Endothelial cell of umbilical vein (primary cell): ENCODE results near the gene TRPV6.

Source experiments
- CTCF ChIP-seq, 2 donors: IDR thresholded peaks; 1 replicate in 1 of 2; 2 replicates in 1 of 2; pipeline ENCODE4 v1.5.1; 2011; ENCODE audit warnings: low read length in 2 of 2, mild to moderate bottlenecking in 2 of 2, moderate library complexity in 2 of 2, control low read depth in 1 of 2, inconsistent platforms in 1 of 2, low read depth in 1 of 2; ENCODE audit not compliant: insufficient read depth in 1 of 2; ENCODE audit errors: extremely low read depth in 1 of 2
- EZH2 ChIP-seq: IDR thresholded peaks from 2 replicates; pipeline ENCODE4 v1.6.1; 2012; ENCODE audit warnings: borderline replicate concordance, low read depth, mild to moderate bottlenecking, moderate library complexity, low read length, inconsistent platforms; ENCODE audit not compliant: severe bottlenecking
- MAX ChIP-seq: IDR thresholded peaks from 2 replicates; pipeline ENCODE4 v1.6.1; 2011; ENCODE audit not compliant: insufficient read depth, insufficient read length
- POLR2A ChIP-seq: IDR thresholded peaks from 2 replicates; pipeline ENCODE4 v1.6.1; 2012; ENCODE audit warnings: low read depth, mild to moderate bottlenecking, control low read depth, low read length
- POLR2AphosphoS5 ChIP-seq: IDR thresholded peaks from 2 replicates; pipeline ENCODE4 v1.6.1; 2012; ENCODE audit warnings: low read depth, mild to moderate bottlenecking, control low read depth, low read length, moderate library complexity; ENCODE audit not compliant: insufficient read depth

- TF ChIP-seq CTCF (IDR thresholded peaks at IDR 0.05; ENCODE audit: extremely low read depth in 1 of 2, insufficient read depth in 1 of 2, low read depth in 1 of 2, low read length in 2 of 2) (no peak), POLR2A (no peak), EZH2 (no peak), POLR2AphosphoS5 (no peak), MAX (no peak)
Measured at GRCh38 chr7:142864980-142865747, 20.4 kb downstream of the TRPV6 start.
